GM12875 (cell line): ENCODE results near the gene PBX3.

ENCODE experiments used
- H3K4me3 ChIP-seq: one replicate; pipeline ENCODE4 v1.5.1; 2011; ENCODE audit warnings: low read depth, low read length, control low read depth
- CTCF ChIP-seq: IDR thresholded peaks from 2 replicates; pipeline ENCODE4 v1.5.1; 2011; ENCODE audit warnings: low read depth, mild to moderate bottlenecking, control low read depth, inconsistent platforms, low read length, moderate library complexity, borderline replicate concordance; ENCODE audit not compliant: insufficient read depth

The PBX3 gene

GRCh38 chr9:125829743-125830142, 82.6 kb downstream of the PBX3 start:
- peak overlapping the region; percentile 41 for H3K4me3 ChIP-seq
- no peak for TF ChIP-seq CTCF

- TF ChIP-seq CTCF, result no peak
- H3K4me3 ChIP-seq, result no peak overlapping the region
Measured at GRCh38 chr9:125831054-125831453, 83.9 kb downstream of the PBX3 start.

- no peak for TF ChIP-seq CTCF
- H3K4me3 ChIP-seq, result no peak overlapping the region
Measured at GRCh38 chr9:125831616-125832015, 84.4 kb downstream of the PBX3 start.

- H3K4me3 ChIP-seq, result no peak overlapping the region
- TF ChIP-seq CTCF, result no peak
Measured at GRCh38 chr9:125835655-125836054, 88.5 kb downstream of the PBX3 start.

GRCh38 chr9:125839317-125839716, 92.1 kb downstream of the PBX3 start:
- no peak overlapping the region for H3K4me3 ChIP-seq
- TF ChIP-seq CTCF, result no peak

- no peak overlapping the region for H3K4me3 ChIP-seq
- TF ChIP-seq CTCF, result no peak
Measured at GRCh38 chr9:125841444-125841843, 94.3 kb downstream of the PBX3 start.

- no peak for TF ChIP-seq CTCF
- H3K4me3 ChIP-seq, result no peak overlapping the region
Measured at GRCh38 chr9:125842242-125842641, 95.1 kb downstream of the PBX3 start.
